Measurements from ENCODE around the gene TLR7.

Gene TLR7

DNA sequence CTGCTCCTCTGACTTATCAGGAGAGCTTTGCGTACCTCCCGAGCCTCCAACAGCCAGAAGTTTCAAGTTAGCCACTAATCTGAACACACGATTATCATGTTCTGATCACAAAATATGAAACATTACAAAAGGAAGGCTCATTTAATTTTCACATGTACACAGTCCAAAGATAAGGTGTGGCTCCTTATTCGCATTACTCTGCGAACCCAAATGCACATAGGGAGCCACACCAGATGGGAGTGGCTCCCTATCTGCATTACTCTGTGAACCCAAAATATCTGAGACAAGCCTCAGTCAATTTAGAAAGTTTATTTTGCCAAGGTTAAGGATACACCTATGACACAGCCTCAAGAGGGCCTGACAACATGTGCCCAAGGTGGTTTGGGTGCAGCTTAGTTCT is 68.0 kb downstream of the TLR7 start:
- no peak for DNase-seq

GRCh38 chrX:12936947-12937346 is 70.1 kb downstream of the TLR7 start:
- DNase-seq = no peak

Measured in amniotic stem cell (primary cell).